ENCODE results near the gene IRF6.

DNA sequence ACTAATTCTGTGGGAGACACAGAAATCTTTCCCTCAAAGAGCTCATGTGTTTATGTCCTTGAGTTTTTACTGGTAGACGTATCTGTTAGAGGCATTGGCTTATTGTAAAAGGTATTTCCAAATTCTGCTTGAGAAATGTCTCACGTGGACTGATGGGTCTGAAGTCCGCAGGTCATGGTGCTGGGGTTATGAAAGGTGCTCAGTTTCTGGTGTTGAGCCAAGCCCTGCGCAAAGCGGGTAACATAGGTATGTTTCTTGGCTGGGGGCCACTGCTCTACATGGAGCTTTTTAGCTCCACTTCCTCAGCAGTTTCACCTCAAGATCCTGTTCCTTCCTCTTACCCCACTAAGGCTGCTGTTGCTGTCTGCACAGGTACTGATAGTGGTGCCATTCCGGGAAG, 32.6 kb upstream of the IRF6 start:
- TF ChIP-seq SIN3A (IDR thresholded peaks at IDR 0.05; ENCODE audit: low read depth), result no peak
- TF ChIP-seq ZNF274 (IDR thresholded peaks at IDR 0.05; ENCODE audit: low read depth, low read length), result no peak
- TF ChIP-seq JUND (IDR thresholded peaks at IDR 0.05), result no peak
